GM12878 (cell line): ENCODE results near the gene DCC. TPM values are rescaled to one million over a fixed set of nuclear protein-coding genes. Genes with fewer than 3 reads are reported as not detected.

ENCODE experiments used
- ATAC-seq: fragments of 200-7000 bp; cut with Tn5 transposase; 3 replicates; pipeline ENCODE4 v1.9.1; 2020; ENCODE audit warnings: mild to moderate bottlenecking, moderate library complexity
- BruUV-seq: library from RNA; stranded (reverse); fragments of 400-500 nt; replicated peaks from 2 replicates; lab custom pipeline; 2021; lab: Mats Ljungman, UMichigan
- CTCF ChIA-PET: fragments of 300-600 bp; sonication (Branson Sonifier 250); formaldehyde crosslinking; extraction: SDS; loops from one replicate; lab custom pipeline; 2021; ENCODE audit warnings: inconsistent platforms; lab: Yijun Ruan, JAX
- POLR2A ChIA-PET: fragments of 350-600 bp; formaldehyde crosslinking; extraction: SDS; loops from one replicate; lab custom pipeline; 2021; ENCODE audit warnings: inconsistent platforms; lab: Charles Lee
- RAD21 ChIA-PET: fragments of 300-600 bp; sonication (Branson Sonifier 250); formaldehyde crosslinking; loops from one replicate; lab custom pipeline; 2023; ENCODE audit warnings: antibody characterized with exemption; ENCODE audit not compliant: unreplicated experiment; lab: Charles Lee
- SMC1A ChIA-PET: fragments of 300-600 bp; sonication (Branson Sonifier 250); formaldehyde crosslinking; loops from one replicate; lab custom pipeline; 2023; ENCODE audit not compliant: unreplicated experiment, uncharacterized antibody; lab: Charles Lee
- DNase-seq: peaks from one replicate; pipeline ENCODE4 v3.0.0-alpha.2; 2011; ENCODE audit warnings: low read depth, low spot score
- FAIRE-seq: peaks from 3 replicates; lab custom pipeline; 2011; peaks lifted over from hg19 to GRCh38; lab: Jason Lieb, UNC
- H2AFZ ChIP-seq: 2 replicates; pipeline ENCODE4 v1.6.0; 2011; ENCODE audit warnings: low read depth, low read length, control low read depth; ENCODE audit not compliant: control insufficient read depth
- H3K27ac ChIP-seq: 2 replicates; pipeline ENCODE4 v1.5.1; 2011; ENCODE audit warnings: control low read depth; ENCODE audit not compliant: control insufficient read depth, insufficient read depth
- H3K27me3 ChIP-seq, 2 experiments: replicated peaks in 1 of 2; 2 replicates each; pipeline versions ENCODE4 v1.6.0 to v1.6.1; 2011; ENCODE audit warnings: low read length in 1 of 2; ENCODE audit not compliant: control insufficient read depth in 2 of 2, insufficient read depth in 2 of 2
- H3K36me3 ChIP-seq, 2 experiments: 2 replicates each; pipeline ENCODE4 v1.5.1; 2011; ENCODE audit warnings: low read length in 1 of 2; ENCODE audit not compliant: control insufficient read depth in 2 of 2, insufficient read depth in 2 of 2
- H3K4me1 ChIP-seq: 2 replicates; pipeline ENCODE4 v1.6.1; 2011; ENCODE audit warnings: mild to moderate bottlenecking, low read length, moderate library complexity, mixed read lengths; ENCODE audit not compliant: control insufficient read depth, insufficient read depth
- H3K4me2 ChIP-seq: 2 replicates; pipeline ENCODE4 v1.6.0; 2011; ENCODE audit warnings: control low read depth; ENCODE audit not compliant: control insufficient read depth, insufficient read depth
- H3K4me3 ChIP-seq: fragments of 200-600 bp; sonication (generic); 2 replicates; pipeline ENCODE4 v1.5.1; 2016
- H3K79me2 ChIP-seq: 2 replicates; pipeline ENCODE4 v1.6.0; 2011; ENCODE audit warnings: low read length; ENCODE audit not compliant: control insufficient read depth, insufficient read depth
- H3K9ac ChIP-seq: 2 replicates; pipeline ENCODE4 v1.8.0; 2011; ENCODE audit warnings: low read length, control low read depth, mixed read lengths; ENCODE audit not compliant: control insufficient read depth, insufficient read depth
- H3K9me3 ChIP-seq: replicated peaks from 3 replicates; pipeline ENCODE4 v1.5.1; 2011; ENCODE audit warnings: mild to moderate bottlenecking, low read length; ENCODE audit not compliant: control insufficient read depth, insufficient read depth
- H4K20me1 ChIP-seq: 2 replicates; pipeline ENCODE4 v1.6.0; 2011; ENCODE audit not compliant: control insufficient read depth, insufficient read depth
- EZH2 ChIP-seq: IDR thresholded peaks from 2 replicates; pipeline ENCODE4 v1.6.1; 2012; ENCODE audit warnings: low read depth, mild to moderate bottlenecking, control low read depth, inconsistent platforms, low read length, borderline replicate concordance; ENCODE audit not compliant: control insufficient read depth
- HDAC2 ChIP-seq: fragments of 200-600 bp; sonication (generic); IDR thresholded peaks from 2 replicates; pipeline ENCODE4 v1.6.1; 2017
- JUNB ChIP-seq: IDR thresholded peaks from 2 replicates; pipeline ENCODE4 v1.6.1; 2016; ENCODE audit warnings: antibody characterized with exemption, mild to moderate bottlenecking
- RUNX3 ChIP-seq: IDR thresholded peaks from 2 replicates; pipeline ENCODE4 v1.6.1; 2012; ENCODE audit warnings: low read length, inconsistent platforms
- SP1 ChIP-seq: IDR thresholded peaks from one replicate; pipeline ENCODE4 v1.6.1; 2011; ENCODE audit warnings: low read depth, low read length
- TBL1XR1 ChIP-seq: IDR thresholded peaks from 2 replicates; pipeline ENCODE4 v1.6.1; 2012; ENCODE audit warnings: low read depth, low read length, improper control_type of control experiment
- YY1 ChIP-seq: IDR thresholded peaks from 2 replicates; pipeline ENCODE4 v1.6.1; 2011; ENCODE audit warnings: low read depth, mild to moderate bottlenecking, low read length
- WGBS: methylation state at CpG from one replicate; pipeline ENCODE4 v1.1.6; 2016; ENCODE audit warnings: low lambda C conversion rate; ENCODE audit not compliant: insufficient replicate concordance, insufficient coverage; ENCODE audit errors: missing lambda C conversion rate; 5-methylcytosine and 5-hydroxymethylcytosine counted together
- in situ Hi-C: fragments of 300-500 bp; cut with MboI; formaldehyde crosslinking; loops from 9 replicates; pipeline ENCODE4 v1.14.3; 2018; ENCODE audit warnings: mixed read lengths
- intact Hi-C: fragments of 100-400 bp; cut with micrococcal nuclease; formaldehyde crosslinking; loops from one replicate; pipeline ENCODE4 v1.14.2; 2022; ENCODE audit not compliant: unreplicated experiment
- polyA plus RNA-seq, 11 experiments: library from polyadenylated mRNA; depleted of rRNA in 4 of 11; unstranded in 6 of 11; stranded (reverse) in 5 of 11; fragments of >200 nt; fragmentation: Nextera tagmentation in 4 of 11; fragmentation: Illumina TruSeq in 1 of 11; extraction: Ambion mirVana in 4 of 11; extraction: Trizol in 1 of 11; gene quantifications; 1 replicate in 1 of 11; 2 replicates in 10 of 11; pipeline versions ENCODE4 v1.2.1 to v1.2.3, GENCODE V29; 2011 to 2016; ENCODE audit warnings: inconsistent platforms in 2 of 11, missing spikeins in 2 of 11, low read depth in 1 of 11
- total RNA-seq, 4 experiments: library from RNA; depleted of rRNA in 3 of 4; stranded (reverse); fragments of >200 nt in 3 of 4; fragmentation: Illumina TruSeq in 1 of 4; extraction: Trizol in 1 of 4; gene quantifications; 2 replicates each; pipeline versions ENCODE4 v1.2.1 to v1.2.3, GENCODE V29; 2013 to 2021
- TF ChIP-seq, protein P1 (sequence below): fragments of 450-650 bp; formaldehyde crosslinking; IDR thresholded peaks from 2 replicates; pipeline ENCODE4 v1.4.0; 2022; ENCODE audit warnings: mild to moderate bottlenecking, moderate library complexity
- TF ChIP-seq, protein P2 (sequence below): fragments of 150-350 bp; IDR thresholded peaks from 2 replicates; pipeline ENCODE4 v1.6.1; 2014; ENCODE audit warnings: mild to moderate bottlenecking, low read depth, low read length

DCC gene
- total and polyA plus RNA-seq, 10 of the 15 experiments (the other 5 are each of a cell fraction or from before 2014, with no cell fraction given): 0.01 TPM; not detected in 9

DNA sequence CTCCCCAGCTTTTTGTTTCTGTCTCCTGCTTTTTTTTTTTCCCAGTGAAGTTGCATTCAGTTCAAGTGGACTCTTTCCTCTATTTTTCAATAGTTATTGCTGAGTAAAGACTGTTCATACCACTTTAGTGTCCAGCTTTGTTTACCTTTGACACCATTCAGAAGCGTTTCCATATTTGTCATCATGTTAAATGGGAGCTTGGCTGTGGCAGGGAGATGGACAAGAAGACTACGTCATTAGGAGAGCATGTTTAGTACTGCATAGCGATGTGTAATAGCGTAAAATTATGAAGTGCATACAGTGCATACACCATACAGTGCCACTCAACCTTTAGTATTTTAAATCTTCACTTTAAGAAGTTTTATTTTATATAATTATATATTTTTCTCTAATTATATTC, 655.9 kb downstream of the DCC start:
- ATAC-seq: no peak
- SMC1A ChIA-PET: no interaction called here
- no peaks in the 10 kb centered on the region for H3K36me3 ChIP-seq

More for the DNA sequence above, 655.9 kb downstream of the DCC start:
- Histone ChIP-seq H3K79me2 (no peaks in the 10 kb centered on the region), H3K4me2 (no peak overlapping the region), H3K27me3 (no peaks in the 10 kb centered on the region), H4K20me1 (no peaks in the 10 kb centered on the region), H3K4me1 (no peaks in the 10 kb centered on the region), H3K9ac (no peak overlapping the region), H2AFZ (no peak overlapping the region), H3K9me3 (no peaks in the 10 kb centered on the region), H3K27ac (no peak overlapping the region), H3K4me3 (no peak overlapping the region)
- in situ Hi-C loops: no loop called here
- no peak for TF ChIP-seq YY1
- TF ChIP-seq HDAC2: no peak
- TF ChIP-seq RUNX3: no peak
- TF ChIP-seq, protein P1, sequence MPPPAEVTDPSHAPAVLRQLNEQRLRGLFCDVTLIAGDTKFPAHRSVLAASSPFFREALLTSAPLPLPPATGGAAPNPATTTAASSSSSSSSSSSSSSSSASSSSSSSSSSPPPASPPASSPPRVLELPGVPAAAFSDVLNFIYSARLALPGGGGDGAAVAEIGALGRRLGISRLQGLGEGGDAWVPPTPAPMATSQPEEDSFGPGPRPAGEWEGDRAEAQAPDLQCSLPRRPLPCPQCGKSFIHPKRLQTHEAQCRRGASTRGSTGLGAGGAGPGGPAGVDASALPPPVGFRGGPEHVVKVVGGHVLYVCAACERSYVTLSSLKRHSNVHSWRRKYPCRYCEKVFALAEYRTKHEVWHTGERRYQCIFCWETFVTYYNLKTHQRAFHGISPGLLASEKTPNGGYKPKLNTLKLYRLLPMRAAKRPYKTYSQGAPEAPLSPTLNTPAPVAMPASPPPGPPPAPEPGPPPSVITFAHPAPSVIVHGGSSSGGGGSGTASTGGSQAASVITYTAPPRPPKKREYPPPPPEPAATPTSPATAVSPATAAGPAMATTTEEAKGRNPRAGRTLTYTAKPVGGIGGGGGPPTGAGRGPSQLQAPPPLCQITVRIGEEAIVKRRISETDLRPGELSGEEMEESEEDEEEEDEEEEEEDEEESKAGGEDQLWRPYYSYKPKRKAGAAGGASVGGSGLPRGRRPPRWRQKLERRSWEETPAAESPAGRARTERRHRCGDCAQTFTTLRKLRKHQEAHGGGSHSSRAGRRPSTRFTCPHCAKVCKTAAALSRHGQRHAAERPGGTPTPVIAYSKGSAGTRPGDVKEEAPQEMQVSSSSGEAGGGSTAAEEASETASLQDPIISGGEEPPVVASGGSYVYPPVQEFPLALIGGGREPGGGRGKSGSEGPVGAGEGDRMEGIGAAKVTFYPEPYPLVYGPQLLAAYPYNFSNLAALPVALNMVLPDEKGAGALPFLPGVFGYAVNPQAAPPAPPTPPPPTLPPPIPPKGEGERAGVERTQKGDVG (CRISPR knock-in tag): no peak
- TF ChIP-seq, protein P2, sequence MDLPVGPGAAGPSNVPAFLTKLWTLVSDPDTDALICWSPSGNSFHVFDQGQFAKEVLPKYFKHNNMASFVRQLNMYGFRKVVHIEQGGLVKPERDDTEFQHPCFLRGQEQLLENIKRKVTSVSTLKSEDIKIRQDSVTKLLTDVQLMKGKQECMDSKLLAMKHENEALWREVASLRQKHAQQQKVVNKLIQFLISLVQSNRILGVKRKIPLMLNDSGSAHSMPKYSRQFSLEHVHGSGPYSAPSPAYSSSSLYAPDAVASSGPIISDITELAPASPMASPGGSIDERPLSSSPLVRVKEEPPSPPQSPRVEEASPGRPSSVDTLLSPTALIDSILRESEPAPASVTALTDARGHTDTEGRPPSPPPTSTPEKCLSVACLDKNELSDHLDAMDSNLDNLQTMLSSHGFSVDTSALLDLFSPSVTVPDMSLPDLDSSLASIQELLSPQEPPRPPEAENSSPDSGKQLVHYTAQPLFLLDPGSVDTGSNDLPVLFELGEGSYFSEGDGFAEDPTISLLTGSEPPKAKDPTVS: no peak
- no peak for TF ChIP-seq JUNB
- TF ChIP-seq TBL1XR1: no peak
- TF ChIP-seq SP1: no peak
- TF ChIP-seq EZH2: no peak
- ChIA-PET RAD21 (no interaction called here), CTCF (no interaction called here), POLR2A (no interaction called here)
- FAIRE-seq: no peak
- no peak for DNase-seq
- BruUV-seq: no TSS peak
- intact Hi-C loops: no loop called here
- 58% methylated on average over 4 of the region's 4 CpGs for WGBS
